HG03565 (cell line): ENCODE measurements around the gene DRC7.

Source experiments
- ATAC-seq: cut with Tn5 transposase; IDR thresholded peaks from one replicate; pipeline ENCODE4 v1.9.1; 2021; ENCODE audit warnings: mild to moderate bottlenecking, moderate library complexity; ENCODE audit not compliant: unreplicated experiment

DRC7 gene

DNA sequence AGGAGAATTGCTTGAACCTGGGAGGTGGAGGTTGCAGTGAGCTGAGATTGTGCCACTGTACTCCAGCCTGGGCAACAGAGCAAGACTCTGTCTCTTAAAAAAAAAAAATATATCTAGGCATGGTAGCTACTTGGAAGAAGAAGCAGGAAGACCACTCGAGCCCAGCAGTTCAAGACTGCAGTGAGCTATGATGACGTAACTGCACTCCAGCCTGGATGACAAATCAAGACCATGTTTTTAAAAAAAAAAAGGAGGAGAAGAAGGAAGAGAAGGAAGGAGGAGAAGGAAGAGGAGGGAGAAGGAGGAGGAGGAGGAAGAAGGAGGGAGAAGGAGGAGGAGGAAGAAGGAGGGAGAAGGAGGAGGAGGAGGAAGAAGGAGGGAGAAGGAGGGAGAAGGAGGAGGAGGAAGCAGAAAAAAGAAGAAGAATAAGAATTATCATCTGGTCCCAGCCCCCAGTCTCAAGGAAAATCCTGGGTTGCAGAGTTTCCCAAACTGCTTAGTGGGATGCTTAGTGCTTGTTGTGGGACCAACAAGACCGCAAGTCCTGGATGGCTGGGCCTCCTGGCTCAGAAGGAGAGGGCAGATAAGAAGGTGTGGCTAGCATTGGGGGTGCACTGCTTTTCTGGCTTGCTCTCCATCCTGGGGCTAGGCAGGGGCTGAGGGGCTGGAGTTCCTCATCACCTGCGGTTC, 3.7 kb upstream of the DRC7 start:
- ATAC-seq: no peak

DNA sequence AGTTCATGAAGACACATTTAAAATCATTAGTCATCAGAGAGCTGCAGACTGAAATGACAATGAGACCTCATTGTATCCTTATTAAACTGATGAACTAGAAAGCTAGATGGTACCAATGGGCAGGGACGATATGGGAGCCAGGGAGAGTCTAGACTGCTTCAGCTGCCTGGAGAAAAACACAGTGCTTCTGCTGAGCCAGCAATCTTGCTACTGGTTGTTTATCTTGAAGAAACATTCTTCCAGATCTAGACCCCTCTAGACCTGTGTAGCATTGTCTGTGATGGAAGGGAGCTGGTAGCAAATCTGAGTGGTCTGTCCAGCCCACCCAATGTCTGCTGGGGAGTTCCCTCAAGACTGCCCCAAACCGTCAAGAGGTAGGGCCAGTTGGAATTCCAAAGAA, 2.0 kb upstream of the DRC7 start:
- no peak for ATAC-seq

DNA sequence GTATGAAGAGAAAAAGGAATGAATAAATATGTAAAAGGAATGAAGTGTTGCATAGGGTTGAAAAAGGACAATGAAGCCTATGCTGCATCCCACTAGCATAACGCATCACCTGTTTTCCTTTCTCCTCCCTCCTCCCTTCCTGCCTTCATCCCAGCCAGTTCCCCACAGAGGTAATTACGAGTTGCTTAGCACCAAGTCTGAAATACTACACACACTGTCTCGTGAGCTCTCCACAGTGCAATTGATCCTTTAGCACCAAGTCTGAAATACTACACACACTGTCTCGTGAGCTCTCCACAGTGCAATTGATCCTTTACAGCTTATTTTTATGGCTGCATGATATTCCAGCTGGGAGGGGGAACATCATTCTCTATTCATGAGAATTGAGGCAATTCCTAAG, 1.1 kb upstream of the DRC7 start:
- no peak for ATAC-seq

DNA sequence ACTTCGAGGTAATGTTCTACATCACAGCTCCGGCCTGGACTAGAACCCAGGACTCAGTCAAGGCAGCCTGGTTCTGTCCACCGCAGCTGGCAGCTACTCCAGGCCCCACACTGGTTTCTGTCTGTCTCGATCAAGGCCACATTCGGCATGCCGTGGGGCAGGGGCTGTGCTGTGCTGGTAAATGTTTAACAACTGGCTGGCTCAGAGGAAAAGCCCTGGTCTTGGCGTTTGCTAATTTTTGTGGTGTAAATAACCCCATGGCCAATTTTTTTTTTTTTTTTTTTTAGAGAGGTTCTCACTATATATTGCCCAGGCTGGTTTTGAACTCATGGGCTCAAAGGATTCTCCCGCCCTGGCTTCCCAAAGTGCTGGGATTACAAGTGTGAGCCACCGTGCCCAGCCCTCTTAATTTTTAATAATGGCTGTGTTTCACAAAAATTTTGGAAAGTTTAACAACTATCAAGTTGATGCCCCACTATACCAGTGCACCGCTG, 328 bp upstream of the DRC7 start:
- ATAC-seq: no peak

DNA sequence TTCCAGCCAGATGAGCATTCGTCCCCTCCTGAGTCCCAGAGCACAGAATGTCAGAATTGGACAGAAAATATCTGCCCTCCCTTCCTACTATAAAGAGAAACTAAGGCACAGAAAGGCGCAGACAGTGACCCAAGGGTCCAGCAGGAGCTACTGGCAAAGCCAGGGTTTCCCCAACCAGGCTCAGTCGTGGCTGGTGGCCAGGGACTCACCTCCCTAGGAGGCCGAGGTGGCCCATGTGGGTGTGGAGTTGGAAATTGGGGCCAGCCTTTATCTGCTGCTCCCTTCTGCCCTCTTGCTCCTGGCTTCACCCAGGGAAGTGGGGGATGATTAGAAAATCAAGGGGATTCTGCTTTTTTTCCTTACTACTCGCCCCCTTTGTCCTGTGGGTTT, 1.1 kb downstream of the DRC7 start:
- ATAC-seq: no peak

DNA sequence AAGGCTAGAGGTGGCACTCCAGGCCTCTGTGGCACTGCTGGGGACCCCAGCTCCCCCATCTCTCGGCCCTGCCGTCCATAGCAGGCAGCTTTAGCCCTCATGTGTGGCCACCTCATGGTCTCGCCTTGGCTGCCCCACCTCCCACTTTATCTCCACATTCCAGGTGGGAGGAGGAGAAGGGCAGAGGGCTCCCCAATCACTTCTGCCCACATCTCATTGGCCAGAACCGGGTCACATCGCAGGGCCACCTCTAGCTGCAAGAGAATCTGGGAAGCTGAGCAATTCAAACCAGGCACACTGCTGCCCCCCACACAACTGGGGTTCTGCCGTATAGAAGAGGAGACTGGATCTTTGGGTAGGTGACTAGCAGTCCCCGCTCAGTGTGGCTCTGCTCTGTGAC, 1.6 kb downstream of the DRC7 start:
- no peak for ATAC-seq

DNA sequence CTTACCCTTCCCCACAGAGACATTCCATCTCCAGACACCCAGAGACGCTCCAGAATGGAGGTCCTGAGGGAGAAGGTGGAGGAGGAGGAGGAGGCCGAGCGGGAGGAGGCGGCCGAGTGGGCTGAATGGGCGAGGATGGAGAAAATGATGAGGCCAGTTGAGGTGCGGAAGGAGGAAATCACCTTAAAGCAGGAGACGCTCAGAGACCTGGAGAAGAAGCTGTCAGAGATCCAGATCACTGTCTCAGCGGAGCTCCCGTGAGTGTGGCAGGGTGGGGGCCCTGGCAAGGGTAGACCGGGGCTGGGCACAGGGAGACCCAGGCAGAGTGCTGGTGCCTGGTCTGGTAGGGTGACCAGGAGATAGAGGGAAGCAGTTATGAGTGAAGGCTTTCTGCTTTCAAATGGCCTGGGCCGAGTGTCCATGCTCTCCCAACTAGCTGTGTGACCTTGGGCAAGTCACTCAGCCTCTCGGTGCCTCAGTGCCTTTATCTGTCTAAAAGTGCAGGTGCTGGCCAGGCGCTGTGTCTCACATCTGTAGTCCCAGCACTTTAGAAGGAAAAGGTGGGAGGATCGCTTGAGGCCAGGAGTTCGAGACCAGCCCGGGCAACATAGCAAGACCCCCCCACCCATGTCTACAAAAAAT, 3.4 kb downstream of the DRC7 start:
- no peak for ATAC-seq

DNA sequence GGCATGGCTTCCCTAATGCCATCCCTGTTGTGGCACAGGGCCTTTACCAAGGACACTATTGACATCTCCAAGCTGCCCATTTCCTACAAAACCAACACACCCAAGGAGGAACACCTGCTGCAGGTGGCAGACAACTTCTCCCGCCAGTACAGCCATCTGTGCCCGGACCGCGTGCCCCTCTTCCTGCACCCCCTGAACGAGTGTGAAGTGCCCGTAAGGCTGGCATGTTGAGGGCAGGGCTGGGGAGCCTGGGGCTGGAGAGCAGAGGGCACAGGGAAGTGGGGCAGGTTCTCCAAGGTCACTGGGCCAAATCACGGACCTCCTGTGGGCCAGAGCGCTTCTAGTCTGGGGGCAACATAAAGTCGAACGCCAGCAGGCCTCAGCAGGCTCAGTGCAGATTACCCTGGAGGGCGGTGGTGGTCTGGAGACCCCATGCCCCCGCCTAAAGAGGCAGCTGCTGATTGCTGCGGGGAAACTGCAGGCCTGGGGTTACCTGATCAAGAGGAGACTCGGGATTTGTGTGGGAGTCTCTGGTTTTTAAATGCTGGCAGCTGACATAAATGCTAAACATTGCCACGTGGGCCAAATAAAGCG, 4.3 kb downstream of the DRC7 start:
- no peak for ATAC-seq

DNA sequence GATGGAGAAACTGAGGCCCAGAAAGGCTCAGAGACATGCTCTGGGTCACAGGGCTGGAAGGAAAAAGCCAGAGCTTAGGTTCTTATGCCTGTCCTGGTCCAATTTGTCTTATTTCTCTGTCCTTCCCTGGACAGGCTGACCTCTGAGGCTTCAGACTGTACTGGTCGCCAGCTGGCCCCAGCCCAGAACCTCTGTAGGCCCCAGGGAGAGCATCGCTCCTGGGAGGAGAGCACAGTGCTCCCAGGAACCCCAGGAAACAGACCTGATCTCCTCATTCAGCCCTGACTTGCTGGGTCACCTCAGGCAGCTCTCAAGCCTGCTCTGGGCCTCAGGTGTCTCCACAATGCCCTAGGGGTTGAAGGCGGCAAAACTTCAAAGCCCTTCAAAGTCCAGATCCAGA, 4.9 kb downstream of the DRC7 start:
- no peak for ATAC-seq

DNA sequence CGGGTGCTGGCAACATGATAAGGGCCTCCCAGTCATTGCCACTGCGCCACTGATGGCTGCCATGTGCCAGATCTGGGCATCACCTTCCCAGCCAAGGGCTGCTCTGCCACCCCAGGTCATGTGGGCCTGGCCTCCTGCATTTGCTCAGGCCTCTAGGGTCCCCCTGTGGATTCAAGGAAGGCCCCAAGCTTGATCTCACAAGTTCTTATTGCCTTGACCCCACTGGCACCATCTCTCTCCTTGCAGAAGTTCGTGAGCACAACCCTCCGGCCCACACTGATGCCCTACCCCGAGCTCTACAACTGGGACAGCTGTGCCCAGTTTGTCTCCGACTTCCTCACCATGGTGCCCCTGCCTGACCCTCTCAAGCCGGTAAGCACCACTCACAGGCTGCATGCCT, 5.3 kb downstream of the DRC7 start:
- ATAC-seq: no peak

DNA sequence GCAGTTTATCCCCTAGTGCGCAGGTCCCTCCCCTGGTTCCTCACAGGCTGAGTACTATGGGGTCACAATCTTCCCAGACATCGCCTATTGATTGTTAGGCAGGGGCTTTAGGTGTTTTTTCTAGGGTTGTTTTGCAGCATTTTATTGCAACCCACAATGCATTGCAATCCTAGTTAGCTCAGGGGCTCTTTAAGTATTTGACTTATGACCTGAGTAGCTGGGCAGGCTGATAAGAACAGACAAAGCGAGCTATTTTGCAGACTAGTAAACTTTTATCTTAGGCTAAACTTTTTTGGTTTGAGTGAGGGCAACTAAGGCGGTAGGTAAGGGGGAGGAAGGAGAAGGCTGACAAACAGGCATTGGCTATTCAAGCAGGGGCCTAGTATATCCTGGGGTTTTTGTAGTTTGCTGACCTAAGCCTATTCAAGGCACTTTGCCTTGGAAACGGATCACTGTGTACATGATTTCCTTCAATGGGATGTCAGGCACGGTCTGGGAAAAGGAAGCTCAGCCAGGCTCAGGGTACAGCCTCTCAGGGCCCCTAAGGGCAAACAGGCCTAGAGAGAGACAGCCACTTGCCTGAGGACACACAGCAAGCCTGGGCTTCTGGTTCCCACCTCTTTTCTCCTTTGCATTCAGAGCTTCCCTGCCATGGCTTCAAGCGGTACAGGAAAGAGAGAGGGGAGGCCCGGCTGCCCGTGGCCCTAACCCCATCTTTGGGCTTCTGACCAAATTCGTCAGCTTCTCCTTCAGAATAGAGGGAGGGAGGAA, 6.4 kb downstream of the DRC7 start:
- no peak for ATAC-seq

DNA sequence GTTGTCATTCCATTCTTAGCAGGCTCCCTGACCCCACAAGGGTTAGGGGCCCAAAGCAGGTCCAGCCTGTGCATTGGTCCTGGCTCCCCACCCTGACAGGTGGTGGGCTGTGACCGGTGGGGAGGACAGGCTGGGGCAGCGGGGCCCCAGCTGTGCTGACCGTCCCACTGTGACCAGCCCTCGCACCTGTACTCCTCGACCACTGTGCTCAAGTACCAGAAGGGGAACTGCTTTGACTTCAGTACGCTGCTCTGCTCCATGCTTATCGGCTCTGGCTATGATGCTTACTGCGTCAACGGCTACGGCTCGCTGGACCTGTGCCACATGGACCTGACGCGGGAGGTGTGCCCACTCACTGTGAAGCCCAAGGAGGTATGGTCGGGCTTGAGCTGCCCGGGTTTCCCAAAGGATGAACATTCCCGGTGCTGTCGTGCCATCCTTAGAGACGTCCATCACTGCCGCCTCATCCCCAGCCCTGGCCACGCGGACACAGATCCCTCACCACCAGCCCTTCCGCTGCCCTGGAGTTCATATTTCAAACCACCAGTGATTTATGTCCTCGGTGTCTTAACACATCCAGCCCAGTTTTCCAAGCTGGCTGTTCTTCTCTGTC, 7.3 kb downstream of the DRC7 start:
- ATAC-seq: no peak

DNA sequence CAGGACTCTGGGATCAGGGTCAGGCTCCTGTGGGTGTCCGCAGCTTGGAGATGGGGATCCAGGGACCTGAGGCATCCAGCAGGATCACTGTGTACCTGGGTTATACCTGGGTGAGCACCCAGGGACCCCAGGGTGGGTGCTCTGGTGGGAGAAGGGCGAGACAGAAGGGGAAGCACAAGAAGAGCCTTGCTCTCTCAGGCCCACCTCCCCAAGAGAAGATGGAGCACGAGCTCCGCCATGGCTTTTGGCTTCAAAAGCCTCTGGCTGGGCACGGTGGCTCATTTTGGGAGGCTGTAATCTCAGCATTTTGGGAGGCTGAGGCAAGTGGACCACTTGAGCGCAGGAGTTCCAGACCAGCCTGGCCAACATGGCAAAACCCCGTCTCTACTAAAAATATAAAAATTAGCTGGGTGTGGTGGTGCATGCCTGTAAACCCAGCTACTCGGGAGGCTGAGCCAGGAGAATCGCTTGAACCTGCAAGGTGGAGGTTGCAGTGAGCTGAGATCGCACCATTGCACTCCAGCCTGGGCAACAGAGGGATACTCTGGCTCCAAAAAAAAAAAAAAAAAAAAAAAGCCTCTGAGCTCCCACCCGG, 8.9 kb downstream of the DRC7 start:
- no peak for ATAC-seq

DNA sequence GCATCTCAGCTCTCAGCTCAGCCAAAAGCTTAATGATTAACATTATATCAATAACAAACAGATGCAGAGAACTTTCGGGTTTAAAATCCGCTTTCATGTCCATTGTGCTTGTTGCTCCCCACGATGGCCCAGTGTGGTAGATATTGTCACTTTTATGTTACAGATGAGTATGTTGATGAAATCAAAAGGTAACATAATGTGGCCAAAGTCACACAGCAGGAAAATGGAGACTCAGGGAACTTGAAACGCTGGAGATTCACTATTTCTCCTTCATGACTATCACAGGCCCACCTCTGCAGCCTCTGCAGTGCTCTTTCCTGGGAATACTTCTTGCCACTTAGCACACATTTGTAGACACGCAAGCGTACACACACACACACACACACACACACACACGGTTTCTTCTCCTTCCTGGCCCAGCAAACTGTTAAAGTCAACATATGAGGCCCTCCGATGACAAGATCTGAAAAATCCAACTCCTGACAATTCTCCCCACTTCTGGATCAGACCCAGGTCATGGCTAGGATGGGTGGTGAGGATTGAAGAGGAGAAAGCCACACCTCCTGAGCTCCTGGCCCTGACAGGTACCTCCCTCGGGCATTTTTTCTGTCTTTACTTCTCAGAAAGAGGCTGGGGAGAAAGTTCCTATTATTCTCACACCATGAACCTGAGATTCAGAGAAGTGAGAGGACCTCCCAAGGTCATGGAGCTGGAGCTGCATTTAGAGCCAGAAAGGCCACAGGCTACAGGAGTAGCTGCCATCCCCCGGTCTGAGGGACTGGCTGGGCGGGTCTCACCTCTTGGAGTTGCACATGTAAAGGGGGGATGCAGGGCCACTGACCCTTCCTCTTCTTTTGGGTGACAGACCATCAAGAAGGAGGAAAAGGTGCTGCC, 9.7 kb downstream of the DRC7 start:
- ATAC-seq: no peak

DNA sequence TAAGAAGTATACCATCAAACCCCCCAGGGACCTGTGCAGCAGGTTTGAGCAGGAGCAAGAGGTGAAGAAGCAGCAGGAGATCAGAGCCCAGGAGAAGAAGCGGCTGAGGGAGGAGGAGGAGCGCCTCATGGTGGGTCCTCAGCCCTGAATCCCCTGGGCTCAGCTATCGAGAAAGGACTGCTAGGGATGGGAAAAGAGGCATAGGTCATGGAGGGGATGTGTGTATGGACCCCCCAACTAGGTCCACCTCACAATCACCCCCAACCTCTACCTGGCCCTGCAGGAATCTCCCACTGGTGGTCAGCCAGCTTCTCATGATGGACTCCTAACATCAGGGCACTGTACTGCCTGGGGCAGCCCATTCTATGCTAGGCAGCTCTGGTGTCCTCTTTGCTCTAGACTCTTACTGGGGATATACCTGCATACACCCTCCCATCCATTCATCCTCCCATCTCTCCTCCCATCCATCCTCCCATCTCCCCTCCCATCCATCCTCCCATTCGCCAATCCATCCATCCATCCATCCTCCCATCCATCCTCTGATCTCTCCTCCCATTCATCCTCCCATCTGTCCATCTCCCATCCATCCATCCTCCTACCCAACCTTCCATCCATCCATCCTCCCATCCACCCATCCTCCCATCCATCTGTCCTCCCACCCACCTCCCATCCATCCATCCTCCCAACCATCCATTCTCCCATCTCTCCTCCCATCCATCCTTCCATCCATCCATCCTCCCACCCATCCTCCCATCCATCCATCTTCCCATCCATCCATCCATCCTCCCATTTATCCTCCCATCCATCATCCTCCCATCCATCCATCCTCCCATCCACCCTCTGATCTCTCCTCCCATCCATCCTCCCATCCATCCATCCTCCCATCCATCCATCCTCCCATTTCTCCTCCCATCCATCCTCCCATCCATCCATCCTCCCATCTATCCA, 10.6 kb downstream of the DRC7 start:
- ATAC-seq: no peak

DNA sequence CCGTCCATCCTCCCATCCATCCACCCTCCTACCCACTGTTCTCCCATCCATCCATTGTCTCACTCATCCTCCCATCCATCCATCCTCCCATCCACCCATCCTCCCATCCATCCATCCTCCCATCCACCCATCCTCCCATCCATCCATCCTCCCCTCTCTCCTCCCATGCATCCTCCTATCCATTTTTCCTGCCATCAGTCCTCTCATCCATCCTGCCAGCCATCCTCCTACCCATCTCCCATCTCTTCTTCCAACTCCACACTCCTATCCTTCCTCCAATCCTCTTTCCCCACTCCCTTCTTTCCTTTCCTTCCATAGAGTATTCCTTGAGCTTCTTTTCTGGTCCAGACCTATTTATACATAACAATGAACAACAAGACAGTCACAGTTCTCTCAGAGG, 12.1 kb downstream of the DRC7 start:
- no peak for ATAC-seq

DNA sequence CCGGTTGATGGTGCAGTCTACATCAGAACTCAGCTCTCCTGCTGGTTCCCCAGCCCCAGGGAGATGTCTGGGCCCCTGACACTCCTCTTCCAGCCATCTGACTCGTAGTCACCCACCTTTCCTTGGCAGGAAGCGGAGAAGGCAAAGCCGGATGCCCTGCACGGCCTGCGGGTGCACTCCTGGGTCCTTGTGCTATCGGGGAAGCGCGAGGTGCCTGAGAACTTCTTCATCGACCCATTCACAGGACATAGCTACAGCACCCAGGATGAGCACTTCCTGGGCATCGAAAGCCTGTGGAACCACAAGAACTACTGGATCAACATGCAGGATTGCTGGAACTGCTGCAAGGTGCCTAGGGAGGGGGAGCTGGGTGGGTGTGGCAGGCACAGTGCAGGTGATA, 12.7 kb downstream of the DRC7 start:
- no peak for ATAC-seq

DNA sequence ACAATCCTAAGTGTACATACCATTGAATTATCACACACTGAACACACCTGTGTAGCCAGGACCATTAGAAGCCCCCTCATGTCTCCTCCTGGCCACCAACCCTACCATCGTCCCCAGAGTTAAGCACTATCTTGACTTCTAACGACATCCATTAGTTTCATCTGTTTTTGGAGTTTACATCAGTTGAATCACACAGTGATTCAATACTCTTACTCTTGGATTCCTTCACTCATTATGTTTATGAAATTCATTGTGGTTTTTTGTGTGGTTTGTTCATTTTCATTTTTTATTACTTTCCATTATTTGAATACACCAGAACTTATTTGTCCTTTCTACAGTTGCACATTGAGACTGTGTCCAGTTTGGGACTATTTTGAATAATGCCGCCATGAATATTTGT, 13.6 kb downstream of the DRC7 start:
- no peak for ATAC-seq

DNA sequence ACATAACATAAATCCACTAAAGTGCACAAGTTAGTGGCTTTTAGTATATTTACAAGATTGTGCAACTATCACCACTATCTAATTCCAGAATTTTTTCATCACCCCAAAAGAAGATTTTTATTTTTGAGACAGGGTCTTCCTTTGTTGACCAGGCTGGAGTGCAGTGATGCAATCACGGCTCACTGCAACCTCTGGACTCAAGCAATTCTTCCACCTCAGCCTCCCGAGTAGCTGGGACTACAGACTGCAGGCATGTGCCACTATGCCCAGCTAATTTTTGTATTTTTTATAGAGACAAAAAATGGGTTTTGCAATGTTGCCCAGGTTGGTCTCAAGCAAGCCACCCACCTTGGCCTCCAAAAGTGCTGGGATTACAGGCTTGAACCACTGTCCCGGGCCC, 15.1 kb downstream of the DRC7 start:
- no peak for ATAC-seq
